ENCODE data around the gene CDAN1. TPM values are rescaled to one million over a fixed set of nuclear protein-coding genes. Genes with fewer than 3 reads are reported as not detected.

Gene CDAN1
- total and polyA plus RNA-seq, 2 of the 4 experiments (the other 2 are of a cell fraction) = 4.7 to 5.6 TPM

DNA sequence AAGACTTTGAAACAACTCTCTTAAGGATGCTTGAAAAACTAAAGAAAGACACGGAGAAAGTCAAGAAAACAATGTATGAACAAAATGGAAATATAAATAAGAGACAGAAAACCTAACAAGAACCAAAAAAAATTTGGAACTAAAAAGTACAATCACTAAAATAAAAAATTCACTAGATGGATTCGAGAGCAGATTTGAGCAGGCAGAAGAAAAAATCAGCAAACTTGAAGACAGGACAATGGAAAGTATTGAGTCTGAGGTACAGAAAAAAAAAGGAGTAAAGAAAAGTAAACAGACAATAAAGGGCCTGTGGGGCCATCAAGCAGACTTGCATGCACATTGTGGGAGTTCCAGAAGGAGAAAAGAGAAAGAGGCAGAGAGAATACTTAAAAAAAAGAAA, 13.4 kb upstream of the CDAN1 start:
- no peaks in the 10 kb centered on the region for H4K20me1 ChIP-seq (ENCODE audit: insufficient read depth, low read length)
- no peak overlapping the region for H4K91ac ChIP-seq (ENCODE audit: insufficient read depth, low read depth, low read length)
- no peak overlapping the region for H4K5ac ChIP-seq (ENCODE audit: low read depth, low read length)
- BruUV-seq (replicated peaks) = no TSS peak
- no peak overlapping the region for H3K4ac ChIP-seq (ENCODE audit: low read depth, low read length)
- no peaks in the 10 kb centered on the region for H3K9me3 ChIP-seq (ENCODE audit: control insufficient read depth, insufficient read depth, low read length)
- no peak overlapping the region for H2BK15ac ChIP-seq (ENCODE audit: low read depth, low read length)
- no peak overlapping the region for H3K4me2 ChIP-seq (ENCODE audit: low read depth, low read length)
- no peak overlapping the region for H2AK9ac ChIP-seq (replicated peaks; ENCODE audit: low read depth, low read length, poor library complexity)
- no peak overlapping the region for H3K23ac ChIP-seq (ENCODE audit: low read depth, low read length)
- dilution Hi-C loops (cut with HindIII; ENCODE audit: low sequenced_read_pairs, unreplicated experiment) = no loop called here
- in situ Hi-C loops (cut with MboI; ENCODE audit: low sequenced_read_pairs) = no loop called here
- no peaks in the 10 kb centered on the region for H3K27me3 ChIP-seq (ENCODE audit: control insufficient read depth, insufficient read depth, low read length)
- no CpG with 5 or more reads among the region's 2 CpGs for WGBS, 2 experiments (ENCODE audit: extremely low coverage in 2 of 2, insufficient read length in 1 of 2)
- no peak overlapping the region for H3K18ac ChIP-seq (ENCODE audit: low read depth, low read length)
- H3K56ac ChIP-seq (ENCODE audit: extremely low read depth, insufficient read depth, low read length) = no peak overlapping the region
- CTCF ChIA-PET = no interaction called here
- H4K8ac ChIP-seq (ENCODE audit: low read depth in 2 of 2, low read length in 2 of 2) = no peak overlapping the region
- no peak overlapping the region for H2AFZ ChIP-seq (replicated peaks; ENCODE audit: low read length, poor library complexity)
- POLR2A ChIA-PET (ENCODE audit: unreplicated experiment) = no interaction called here
- no peak overlapping the region for H3K9ac ChIP-seq (ENCODE audit: low read depth, low read length)
- no peak overlapping the region for H3K27ac ChIP-seq (ENCODE audit: insufficient read depth, low read length)
- H3K79me1 ChIP-seq (ENCODE audit: low read depth in 1 of 2, low read length in 2 of 2) = no peaks in the 10 kb centered on the region
- no peak overlapping the region for H3K4me3 ChIP-seq (ENCODE audit: insufficient read depth, low read depth, low read length)
- no peak for ATAC-seq (ENCODE audit: low read depth)
- TF ChIP-seq, protein P1, sequence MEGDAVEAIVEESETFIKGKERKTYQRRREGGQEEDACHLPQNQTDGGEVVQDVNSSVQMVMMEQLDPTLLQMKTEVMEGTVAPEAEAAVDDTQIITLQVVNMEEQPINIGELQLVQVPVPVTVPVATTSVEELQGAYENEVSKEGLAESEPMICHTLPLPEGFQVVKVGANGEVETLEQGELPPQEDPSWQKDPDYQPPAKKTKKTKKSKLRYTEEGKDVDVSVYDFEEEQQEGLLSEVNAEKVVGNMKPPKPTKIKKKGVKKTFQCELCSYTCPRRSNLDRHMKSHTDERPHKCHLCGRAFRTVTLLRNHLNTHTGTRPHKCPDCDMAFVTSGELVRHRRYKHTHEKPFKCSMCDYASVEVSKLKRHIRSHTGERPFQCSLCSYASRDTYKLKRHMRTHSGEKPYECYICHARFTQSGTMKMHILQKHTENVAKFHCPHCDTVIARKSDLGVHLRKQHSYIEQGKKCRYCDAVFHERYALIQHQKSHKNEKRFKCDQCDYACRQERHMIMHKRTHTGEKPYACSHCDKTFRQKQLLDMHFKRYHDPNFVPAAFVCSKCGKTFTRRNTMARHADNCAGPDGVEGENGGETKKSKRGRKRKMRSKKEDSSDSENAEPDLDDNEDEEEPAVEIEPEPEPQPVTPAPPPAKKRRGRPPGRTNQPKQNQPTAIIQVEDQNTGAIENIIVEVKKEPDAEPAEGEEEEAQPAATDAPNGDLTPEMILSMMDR (conservative IDR thresholded peaks at IDR 0.05; ENCODE audit: low read depth, low read length) = no peak
- no peak for TF ChIP-seq POLR2A (IDR thresholded peaks at IDR 0.05; ENCODE audit: low read depth, low read length)
- TF ChIP-seq FOS (IDR thresholded peaks at IDR 0.05; ENCODE audit: low read depth, low read length) = no peak
- TF ChIP-seq, protein P2, sequence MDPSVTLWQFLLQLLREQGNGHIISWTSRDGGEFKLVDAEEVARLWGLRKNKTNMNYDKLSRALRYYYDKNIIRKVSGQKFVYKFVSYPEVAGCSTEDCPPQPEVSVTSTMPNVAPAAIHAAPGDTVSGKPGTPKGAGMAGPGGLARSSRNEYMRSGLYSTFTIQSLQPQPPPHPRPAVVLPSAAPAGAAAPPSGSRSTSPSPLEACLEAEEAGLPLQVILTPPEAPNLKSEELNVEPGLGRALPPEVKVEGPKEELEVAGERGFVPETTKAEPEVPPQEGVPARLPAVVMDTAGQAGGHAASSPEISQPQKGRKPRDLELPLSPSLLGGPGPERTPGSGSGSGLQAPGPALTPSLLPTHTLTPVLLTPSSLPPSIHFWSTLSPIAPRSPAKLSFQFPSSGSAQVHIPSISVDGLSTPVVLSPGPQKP (IDR thresholded peaks at IDR 0.05; ENCODE audit: borderline replicate concordance, low read depth, low read length) = no peak
- no peak for TF ChIP-seq RAD21 (IDR thresholded peaks at IDR 0.05; ENCODE audit: low read length)
- no peak for TF ChIP-seq MAZ (IDR thresholded peaks at IDR 0.05; ENCODE audit: borderline replicate concordance, low read depth, low read length)
- TF ChIP-seq CEBPB (IDR thresholded peaks at IDR 0.05; ENCODE audit: low read depth, low read length) = no peak
- no peak for TF ChIP-seq USF2 (IDR thresholded peaks at IDR 0.05; ENCODE audit: low read depth, low read length)
- TF ChIP-seq CHD1 (IDR thresholded peaks at IDR 0.05; ENCODE audit: low read depth, low read length) = no peak
- TF ChIP-seq SMC3 (IDR thresholded peaks at IDR 0.05; ENCODE audit: low read depth, low read length) = no peak
- TF ChIP-seq RCOR1 (IDR thresholded peaks at IDR 0.05; ENCODE audit: insufficient replicate concordance, low read length) = no peak
- TF ChIP-seq MAFK (IDR thresholded peaks at IDR 0.05; ENCODE audit: low read depth, low read length) = no peak
- H2BK5ac ChIP-seq (ENCODE audit: low read depth, low read length, poor library complexity, severe bottlenecking) = no peak overlapping the region
- DNase-seq = no peak
- no peak overlapping the region for H3K14ac ChIP-seq (replicated peaks; ENCODE audit: low read depth, low read length)
- H2BK120ac ChIP-seq (ENCODE audit: low read depth, low read length) = no peak overlapping the region
- H3K36me3 ChIP-seq (ENCODE audit: control insufficient read depth, insufficient read depth, low read length) = peaks cover 10% of the 10 kb centered on the region
- no peak overlapping the region for H2AK5ac ChIP-seq (ENCODE audit: low read depth, low read length)
- H2BK20ac ChIP-seq (ENCODE audit: low read depth, low read length) = no peak overlapping the region
- peaks cover 4% of the 10 kb centered on the region; the same call in 1 of the 2 replicates for H3K9me1 ChIP-seq (ENCODE audit: insufficient read depth, low read length)
- intact Hi-C loops (cut with micrococcal nuclease) = no loop called here
- no peaks in the 10 kb centered on the region for H3K4me1 ChIP-seq (ENCODE audit: control insufficient read depth, insufficient read depth, low read length)

All from IMR-90 (cell line).